IMR-90 (cell line): ENCODE measurements around the gene SAMD8. TPM values are rescaled to one million over a fixed set of nuclear protein-coding genes. Genes with fewer than 3 reads are reported as not detected.

Experiments
- ATAC-seq: fragments of 200-7000 bp; cut with Tn5 transposase; 2 replicates; pipeline ENCODE4 v1.9.1; 2020; ENCODE audit warnings: low read depth, mild to moderate bottlenecking, moderate library complexity
- BruUV-seq: library from RNA; stranded (reverse); fragments of 400-500 nt; replicated peaks from 2 replicates; lab custom pipeline; 2021; lab: Mats Ljungman, UMichigan
- CTCF ChIA-PET: fragments of 300-600 bp; formaldehyde crosslinking; extraction: SDS; loops from one replicate; lab custom pipeline; 2021; ENCODE audit warnings: antibody characterized with exemption; lab: Yijun Ruan, JAX
- POLR2A ChIA-PET: fragments of 300-600 bp; sonication (Branson Sonifier 250); formaldehyde crosslinking; loops from one replicate; lab custom pipeline; 2022; ENCODE audit warnings: antibody characterized with exemption; ENCODE audit not compliant: unreplicated experiment; lab: Charles Lee
- DNase-seq: peaks from one replicate; pipeline ENCODE4 v3.0.0; 2013
- H2AFZ ChIP-seq: replicated peaks from 2 replicates; pipeline ENCODE3; 2013; ENCODE audit warnings: low read length, mild to moderate bottlenecking; ENCODE audit not compliant: poor library complexity
- H2AK5ac ChIP-seq: 2 replicates; pipeline ENCODE4 v1.6.1; 2013; ENCODE audit warnings: low read depth, low read length, inconsistent platforms
- H2AK9ac ChIP-seq: replicated peaks from 2 replicates; pipeline ENCODE3; 2013; ENCODE audit warnings: mild to moderate bottlenecking, low read depth, low read length, moderate library complexity; ENCODE audit not compliant: poor library complexity
- H2BK120ac ChIP-seq: 2 replicates; pipeline ENCODE4 v1.6.1; 2013; ENCODE audit warnings: low read depth, low read length, inconsistent platforms
- H2BK15ac ChIP-seq: 3 replicates; pipeline ENCODE4 v1.6.1; 2013; ENCODE audit warnings: low read depth, low read length, inconsistent platforms
- H2BK20ac ChIP-seq: 2 replicates; pipeline ENCODE4 v1.6.1; 2013; ENCODE audit warnings: low read depth, mild to moderate bottlenecking, inconsistent platforms, low read length, moderate library complexity
- H2BK5ac ChIP-seq: 2 replicates; pipeline ENCODE4 v1.6.1; 2013; ENCODE audit warnings: mild to moderate bottlenecking, low read depth, low read length, inconsistent platforms; ENCODE audit not compliant: poor library complexity, severe bottlenecking
- H3K14ac ChIP-seq: replicated peaks from 2 replicates; pipeline ENCODE4 v1.6.1; 2013; ENCODE audit warnings: low read depth, low read length, inconsistent platforms
- H3K18ac ChIP-seq: 2 replicates; pipeline ENCODE4 v1.6.1; 2013; ENCODE audit warnings: low read depth, low read length, control low read depth
- H3K23ac ChIP-seq: 2 replicates; pipeline ENCODE4 v1.6.1; 2013; ENCODE audit warnings: low read depth, low read length, inconsistent platforms
- H3K27ac ChIP-seq: 2 replicates; pipeline ENCODE4 v1.5.1; 2013; ENCODE audit warnings: mild to moderate bottlenecking, control low read depth, low read length; ENCODE audit not compliant: insufficient read depth
- H3K27me3 ChIP-seq: 2 replicates; pipeline ENCODE4 v1.6.1; 2013; ENCODE audit warnings: low read length; ENCODE audit not compliant: control insufficient read depth, insufficient read depth
- H3K36me3 ChIP-seq: 2 replicates; pipeline ENCODE4 v1.6.1; 2013; ENCODE audit warnings: low read length, mixed read lengths; ENCODE audit not compliant: control insufficient read depth, insufficient read depth
- H3K4ac ChIP-seq: 2 replicates; pipeline ENCODE4 v1.6.1; 2013; ENCODE audit warnings: low read depth, low read length, inconsistent platforms
- H3K4me1 ChIP-seq: 2 replicates; pipeline ENCODE4 v1.6.1; 2013; ENCODE audit warnings: low read length, mixed read lengths; ENCODE audit not compliant: control insufficient read depth, insufficient read depth
- H3K4me2 ChIP-seq: 2 replicates; pipeline ENCODE4 v1.6.1; 2013; ENCODE audit warnings: low read depth, mild to moderate bottlenecking, control low read depth, low read length, moderate library complexity
- H3K4me3 ChIP-seq: 2 replicates; pipeline ENCODE4 v1.5.1; 2013; ENCODE audit warnings: low read depth, mild to moderate bottlenecking, control low read depth, low read length, moderate library complexity; ENCODE audit not compliant: insufficient read depth
- H3K56ac ChIP-seq: 2 replicates; pipeline ENCODE4 v1.6.1; 2013; ENCODE audit warnings: low read length, inconsistent platforms; ENCODE audit not compliant: insufficient read depth; ENCODE audit errors: extremely low read depth
- H3K79me1 ChIP-seq, 2 experiments: 2 replicates each; pipeline ENCODE4 v1.6.1; 2013; ENCODE audit warnings: low read length in 2 of 2, inconsistent platforms in 1 of 2, low read depth in 1 of 2
- H3K9ac ChIP-seq: 2 replicates; pipeline ENCODE4 v1.6.1; 2013; ENCODE audit warnings: low read depth, low read length, control low read depth
- H3K9me1 ChIP-seq: 2 replicates; pipeline ENCODE4 v1.6.1; 2013; ENCODE audit warnings: low read length, inconsistent platforms; ENCODE audit not compliant: insufficient read depth
- H3K9me3 ChIP-seq: 2 replicates; pipeline ENCODE4 v1.6.1; 2013; ENCODE audit warnings: low read length; ENCODE audit not compliant: control insufficient read depth, insufficient read depth
- H4K20me1 ChIP-seq: 2 replicates; pipeline ENCODE4 v1.6.1; 2013; ENCODE audit warnings: low read length, inconsistent platforms; ENCODE audit not compliant: insufficient read depth
- H4K5ac ChIP-seq: 2 replicates; pipeline ENCODE4 v1.6.1; 2013; ENCODE audit warnings: mild to moderate bottlenecking, low read depth, low read length, control low read depth
- H4K8ac ChIP-seq, 2 experiments: 2 replicates each; pipeline ENCODE4 v1.6.1; 2013; ENCODE audit warnings: low read depth in 2 of 2, low read length in 2 of 2, control low read depth in 1 of 2, inconsistent platforms in 1 of 2
- H4K91ac ChIP-seq: 2 replicates; pipeline ENCODE4 v1.6.1; 2013; ENCODE audit warnings: low read depth, low read length, inconsistent platforms; ENCODE audit not compliant: insufficient read depth
- CHD1 ChIP-seq: IDR thresholded peaks from 2 replicates; pipeline ENCODE4 v1.6.1; 2012; ENCODE audit warnings: low read depth, low read length, improper control_type of control experiment
- WGBS, 2 experiments: methylation state at CpG; one replicate each; pipeline versions ENCODE4 v1.1.5 to v1.1.7; 2013; ENCODE audit warnings: missing lambda C conversion rate in 2 of 2; ENCODE audit not compliant: insufficient read length in 1 of 2; ENCODE audit errors: extremely low coverage in 2 of 2; 5-methylcytosine and 5-hydroxymethylcytosine counted together
- dilution Hi-C: fragments of 300-500 bp; cut with HindIII; formaldehyde crosslinking; loops from one replicate; pipeline ENCODE4 v1.14.3; 2018; ENCODE audit warnings: low sequenced_read_pairs; ENCODE audit not compliant: unreplicated experiment
- in situ Hi-C: fragments of 300-500 bp; cut with MboI; formaldehyde crosslinking; loops from 3 replicates; pipeline ENCODE4 v1.14.3; 2019; ENCODE audit warnings: low sequenced_read_pairs, inconsistent platforms, mixed read lengths
- intact Hi-C: fragments of 100-400 bp; cut with micrococcal nuclease; formaldehyde crosslinking; loops from 2 replicates; pipeline ENCODE4 v1.10.0; 2022
- polyA plus RNA-seq, 3 experiments: library from polyadenylated mRNA; depleted of rRNA; stranded (reverse); fragments of >200 nt; gene quantifications; 2 replicates each; pipeline ENCODE4 v1.2.3, GENCODE V29; 2012; ENCODE audit warnings: low replicate concordance in 1 of 3
- total RNA-seq: library from RNA; depleted of rRNA; stranded (reverse); fragments of >200 nt; gene quantifications from 2 replicates; pipeline ENCODE4 v1.2.3, GENCODE V29; 2012

SAMD8 gene
- total and polyA plus RNA-seq, 2 of the 4 experiments (the other 2 are of a cell fraction) = 10.1 to 28.7 TPM

DNA sequence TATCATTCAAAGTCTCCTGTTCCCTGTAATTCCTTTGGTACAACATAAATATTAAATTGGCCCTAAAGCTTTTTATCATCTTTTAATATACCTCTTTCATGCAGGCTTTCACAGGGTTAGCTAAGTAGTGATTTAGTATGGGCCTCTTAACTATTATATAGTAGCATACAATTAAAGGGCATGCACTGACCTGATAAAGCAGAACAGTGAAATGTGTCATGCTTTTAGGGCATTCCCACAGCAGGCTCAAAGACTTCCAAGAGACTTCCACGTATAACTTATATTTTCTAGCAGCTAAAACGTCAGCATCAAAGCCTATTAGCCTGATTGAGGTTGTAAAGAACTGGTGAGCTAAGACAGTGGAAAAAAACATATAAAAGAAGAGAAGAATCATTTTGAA, 35.3 kb downstream of the SAMD8 start:
- dilution Hi-C loops (no loop called here), in situ Hi-C loops (no loop called here), intact Hi-C loops (no loop called here)
- no CpG with 5 or more reads among the region's 2 CpGs for WGBS, 2 experiments
- Histone ChIP-seq H3K9me1 (peaks cover 14% of the 10 kb centered on the region), H4K8ac (no peak overlapping the region), H4K20me1 (peaks cover 17% of the 10 kb centered on the region), H3K18ac (no peak overlapping the region), H2AK5ac (no peak overlapping the region), H2BK5ac (no peak overlapping the region), H2BK15ac (no peak overlapping the region), H2AFZ (no peak overlapping the region), H3K9ac (no peak overlapping the region), H3K14ac (no peak overlapping the region), H2BK120ac (no peak overlapping the region), H4K5ac (no peak overlapping the region), H3K27me3 (no peaks in the 10 kb centered on the region), H3K4me3 (no peak overlapping the region), H3K56ac (no peak overlapping the region), H3K9me3 (no peaks in the 10 kb centered on the region), H3K36me3 (peaks cover 8% of the 10 kb centered on the region), H2BK20ac (no peak overlapping the region), H3K79me1 (peaks cover 24 to 42% of the 10 kb centered on the region in 2 experiments), H2AK9ac (no peak overlapping the region), H3K23ac (no peak overlapping the region), H3K4ac (no peak overlapping the region), H3K4me2 (no peak overlapping the region), H3K27ac (no peak overlapping the region), H4K91ac (no peak overlapping the region), H3K4me1 (no peaks in the 10 kb centered on the region)
- TF ChIP-seq CHD1 = no peak
- no TSS peak for BruUV-seq
- ATAC-seq (no peak), DNase-seq (no peak)
- CTCF ChIA-PET = interaction anchor here (0.9 kb wide), 1 partner anchor 41 kb away, joined by 4 read pairs; no protein-coding TSS in a partner anchor
- POLR2A ChIA-PET = no interaction called here
